Aorta (tissue), 5 donors: ENCODE measurements around the gene CARD18. TPM values are rescaled to one million over a fixed set of nuclear protein-coding genes. Genes with fewer than 3 reads are reported as not detected.

Experiments used
- ATAC-seq: fragments of 200-7000 bp; cut with Tn5 transposase; one replicate; pipeline ENCODE4 v1.9.1; 2022; ENCODE audit warnings: moderate library complexity; ENCODE audit not compliant: low FRiP score
- DNase-seq, 2 donors: peaks; one replicate each; pipeline ENCODE4 v3.0.0-alpha.2; 2020
- H3K27ac ChIP-seq, 2 donors: one replicate each; pipeline ENCODE4 v1.5.1; 2013; ENCODE audit warnings: low read length in 2 of 2, mild to moderate bottlenecking in 2 of 2, moderate library complexity in 2 of 2, control low read depth in 1 of 2, inconsistent platforms in 1 of 2, low read depth in 1 of 2
- H3K27me3 ChIP-seq, 2 donors: one replicate each; pipeline ENCODE4 v1.6.1; 2013; ENCODE audit warnings: control low read depth in 1 of 2, low read length in 1 of 2, mild to moderate bottlenecking in 1 of 2, moderate library complexity in 1 of 2; ENCODE audit not compliant: insufficient read depth in 2 of 2, control insufficient read depth in 1 of 2
- H3K36me3 ChIP-seq, 2 donors: one replicate each; pipeline ENCODE4 v1.6.1; 2013; ENCODE audit warnings: control low read depth in 1 of 2, low read length in 1 of 2, mild to moderate bottlenecking in 1 of 2; ENCODE audit not compliant: insufficient read depth in 2 of 2, control insufficient read depth in 1 of 2
- H3K4me1 ChIP-seq, 2 donors: one replicate each; pipeline ENCODE4 v1.6.1; 2013; ENCODE audit warnings: low read length in 2 of 2, control low read depth in 1 of 2, mild to moderate bottlenecking in 1 of 2, moderate library complexity in 1 of 2; ENCODE audit not compliant: insufficient read depth in 2 of 2, control insufficient read depth in 1 of 2
- H3K4me3 ChIP-seq, 2 donors: one replicate each; pipeline ENCODE4 v1.5.1; 2013; ENCODE audit warnings: low read length in 2 of 2, control low read depth in 1 of 2, mild to moderate bottlenecking in 1 of 2
- H3K9me3 ChIP-seq: one replicate; pipeline ENCODE4 v1.6.1; 2013; ENCODE audit warnings: mild to moderate bottlenecking, low read length; ENCODE audit not compliant: control insufficient read depth
- WGBS, 2 donors: extraction: QIAGEN DNeasy Blood & Tissue Kit; methylation state at CpG; one replicate each; pipeline ENCODE4 v1.1.7; 2013; 5-methylcytosine and 5-hydroxymethylcytosine counted together
- intact Hi-C, 2 donors: fragments of 100-400 bp; cut with DNase I; formaldehyde crosslinking; loops; one replicate each; pipeline versions ENCODE4 v1.14.2 to v1.15.0; 2022
- polyA plus RNA-seq, 2 donors: library from polyadenylated mRNA; stranded (reverse); fragments of 200-250 nt; gene quantifications; one replicate each; pipeline ENCODE4 v1.2.3, GENCODE V29; 2013
- total RNA-seq, 2 donors: library from RNA; stranded (reverse); fragmentation: NEBNext Ultra II Directional; extraction: Animal tissue kit (Norgen Biotek cat#: 25700); gene quantifications; one replicate each; pipeline ENCODE4 v1.2.1, GENCODE V29; 2021
- donor health status: healthy with polysubstance abuse.
- donor health status: Bipolar disorder and iron deficiency.
- donor health status: DM: no; HTN: no; CAD: no.
- donor health status: DM: no; HTN: no; CAD: no.
- donor health status: DM: yes; HTN: yes; CAD: no.

The CARD18 gene
- total and polyA plus RNA-seq, 4 donors, result not detected

- no peak for DNase-seq
- Histone ChIP-seq H3K4me1 (no peaks in the 10 kb centered on the region), H3K4me3 (no peak overlapping the region), H3K36me3 (no peaks in the 10 kb centered on the region), H3K27me3 (no peaks in the 10 kb centered on the region), H3K27ac (no peak overlapping the region), H3K9me3 (no peaks in the 10 kb centered on the region)
- no peak for ATAC-seq
- intact Hi-C loops, result no loop called here
These were observed 9.9 kb upstream of the CARD18 start for GRCh38 chr11:105149477-105149876.

GRCh38 chr11:105148241-105148640, 8.7 kb upstream of the CARD18 start:
- ATAC-seq, result no peak
- Histone ChIP-seq H3K4me3 (no peak overlapping the region), H3K27me3 (no peaks in the 10 kb centered on the region), H3K27ac (no peak overlapping the region), H3K4me1 (no peaks in the 10 kb centered on the region), H3K36me3 (no peaks in the 10 kb centered on the region), H3K9me3 (no peaks in the 10 kb centered on the region)
- intact Hi-C loops, result no loop called here
- WGBS, 2 donors, result 68 to 75% methylated on average over 5 of the region's 5 CpGs
- no peak for DNase-seq

GRCh38 chr11:105144887-105145286, 5.3 kb upstream of the CARD18 start:
- H3K4me1 ChIP-seq, result no peaks in the 10 kb centered on the region
- H3K36me3 ChIP-seq, result no peaks in the 10 kb centered on the region
- no peaks in the 10 kb centered on the region for H3K9me3 ChIP-seq
- WGBS, 2 donors, result 73 to 80% methylated on average over 2 of the region's 2 CpGs
- no peak for DNase-seq
- H3K27ac ChIP-seq, result no peak overlapping the region
- H3K4me3 ChIP-seq, result no peak overlapping the region
- ATAC-seq, result no peak
- intact Hi-C loops, result no loop called here
- H3K27me3 ChIP-seq, result no peaks in the 10 kb centered on the region

- intact Hi-C loops, result no loop called here
- Histone ChIP-seq H3K9me3 (no peaks in the 10 kb centered on the region), H3K4me3 (no peak overlapping the region), H3K36me3 (no peaks in the 10 kb centered on the region), H3K4me1 (no peaks in the 10 kb centered on the region), H3K27ac (no peak overlapping the region), H3K27me3 (no peaks in the 10 kb centered on the region)
- no peak for ATAC-seq
- no peak for DNase-seq
- WGBS, 2 donors, result 71 to 81% methylated on average over 1 of the region's 1 CpG
These were observed 2.6 kb upstream of the CARD18 start for GRCh38 chr11:105142167-105142566.

GRCh38 chr11:105137286-105137685, 2.3 kb downstream of the CARD18 start:
- H3K36me3 ChIP-seq, result no peaks in the 10 kb centered on the region
- ATAC-seq (no peak), DNase-seq (no peak)
- no peaks in the 10 kb centered on the region for H3K9me3 ChIP-seq
- H3K4me1 ChIP-seq, result no peaks in the 10 kb centered on the region
- H3K27ac ChIP-seq, result no peak overlapping the region
- H3K4me3 ChIP-seq, result no peak overlapping the region
- 36 to 54% methylated on average over 1 of the region's 1 CpG for WGBS, 2 donors
- intact Hi-C loops, result no loop called here
- no peaks in the 10 kb centered on the region for H3K27me3 ChIP-seq

GRCh38 chr11:105135883-105136282, 3.7 kb downstream of the CARD18 start:
- intact Hi-C loops, result no loop called here
- Histone ChIP-seq H3K27ac (no peak overlapping the region), H3K36me3 (no peaks in the 10 kb centered on the region), H3K9me3 (no peaks in the 10 kb centered on the region), H3K27me3 (no peaks in the 10 kb centered on the region), H3K4me1 (no peaks in the 10 kb centered on the region), H3K4me3 (no peak overlapping the region)
- ATAC-seq (no peak), DNase-seq (no peak)
- 63 to 86% methylated on average over 4 of the region's 4 CpGs for WGBS, 2 donors

GRCh38 chr11:105132716-105133511, 6.7 kb downstream of the CARD18 start:
- intact Hi-C loops, result no loop called here
- H3K27me3 ChIP-seq, result no peaks in the 10 kb centered on the region
- H3K27ac ChIP-seq, result no peak overlapping the region
- no peak overlapping the region for H3K4me3 ChIP-seq
- H3K36me3 ChIP-seq, result no peaks in the 10 kb centered on the region
- H3K9me3 ChIP-seq, result peaks cover 3% of the 10 kb centered on the region
- 69 to 71% methylated on average over 8 of the region's 8 CpGs for WGBS, 2 donors
- ATAC-seq (no peak), DNase-seq (no peak)
- no peaks in the 10 kb centered on the region for H3K4me1 ChIP-seq

- Histone ChIP-seq H3K4me3 (no peak overlapping the region), H3K27me3 (no peaks in the 10 kb centered on the region), H3K9me3 (peaks cover 3% of the 10 kb centered on the region), H3K27ac (no peak overlapping the region), H3K36me3 (no peaks in the 10 kb centered on the region), H3K4me1 (no peaks in the 10 kb centered on the region)
- no peak for DNase-seq
- ATAC-seq, result no peak
- 61 to 69% methylated on average over 3 of the region's 3 CpGs for WGBS, 2 donors
- intact Hi-C loops, result no loop called here
These were observed 9.3 kb downstream of the CARD18 start for GRCh38 chr11:105130189-105130813.

GRCh38 chr11:105124756-105125155, 14.8 kb downstream of the CARD18 start:
- H3K27me3 ChIP-seq, result no peaks in the 10 kb centered on the region
- no peaks in the 10 kb centered on the region for H3K9me3 ChIP-seq
- ATAC-seq, result no peak
- 79 to 80% methylated on average over 2 of the region's 2 CpGs for WGBS, 2 donors
- intact Hi-C loops, result no loop called here
- no peaks in the 10 kb centered on the region for H3K36me3 ChIP-seq
- no peak for DNase-seq
- H3K4me1 ChIP-seq, result no peaks in the 10 kb centered on the region
- no peak overlapping the region for H3K4me3 ChIP-seq
- no peak overlapping the region for H3K27ac ChIP-seq
